PFSK-1 (cell line): ENCODE measurements around the gene GAREM1.

Experiments used
- FOXP2 ChIP-seq: optimal IDR thresholded peaks from 2 replicates; pipeline ENCODE3; 2011; ENCODE audit warnings: borderline replicate concordance, control low read depth, inconsistent platforms; ENCODE audit not compliant: insufficient read depth; ENCODE audit errors: extremely low read length, extremely low read depth
- POLR2AphosphoS5 ChIP-seq: IDR thresholded peaks from 2 replicates; pipeline ENCODE4 v1.6.1; 2012; ENCODE audit warnings: low read depth, mild to moderate bottlenecking, control low read depth, low read length, moderate library complexity
- REST ChIP-seq, 2 experiments: IDR thresholded peaks; 2 replicates each; pipeline versions ENCODE4 v1.6.1 to v1.8.0; 2011 to 2012; ENCODE audit warnings: low read depth in 2 of 2, low read length in 2 of 2, control low read depth in 1 of 2, inconsistent platforms in 1 of 2, mild to moderate bottlenecking in 1 of 2, moderate library complexity in 1 of 2; ENCODE audit not compliant: insufficient read depth in 1 of 2
- SIN3A ChIP-seq: IDR thresholded peaks from 2 replicates; pipeline ENCODE4 v1.6.1; 2012; ENCODE audit warnings: mild to moderate bottlenecking, low read length, moderate library complexity, borderline replicate concordance; ENCODE audit not compliant: insufficient read depth
- TAF1 ChIP-seq: IDR thresholded peaks from 2 replicates; pipeline ENCODE4 v1.6.1; 2012; ENCODE audit warnings: low read length, control low read depth, borderline replicate concordance; ENCODE audit not compliant: insufficient read depth

Gene GAREM1

GRCh38 chr18:32328974-32329373, 141.7 kb downstream of the GAREM1 start:
- TF ChIP-seq SIN3A: no peak
- TF ChIP-seq POLR2AphosphoS5: no peak
- no peak for TF ChIP-seq FOXP2
- no peak for TF ChIP-seq TAF1
- no peak for TF ChIP-seq REST (IDR thresholded peaks at IDR 0.05; ENCODE audit: insufficient read depth in 1 of 2, low read depth in 2 of 2, low read length in 2 of 2)

DNA sequence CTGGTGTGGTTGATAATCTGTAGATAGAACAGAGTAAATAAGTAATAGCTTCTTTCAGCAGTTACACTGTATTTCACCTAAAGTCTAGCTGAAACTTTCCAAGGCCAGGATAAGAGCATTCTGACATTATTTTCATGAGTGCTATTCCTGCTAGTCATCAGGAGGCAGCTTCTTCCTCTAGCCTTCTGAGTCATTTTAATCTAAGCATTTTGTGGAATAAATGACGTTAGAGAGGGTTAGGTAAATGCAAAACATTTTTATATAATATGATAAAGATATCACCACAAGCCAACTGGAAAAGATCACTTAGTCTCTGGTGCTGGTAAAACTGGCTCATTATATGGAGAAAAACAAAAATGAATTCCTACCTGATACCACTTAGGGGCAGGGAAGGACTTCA, 142.3 kb downstream of the GAREM1 start:
- no peak for TF ChIP-seq POLR2AphosphoS5
- no peak for TF ChIP-seq SIN3A
- TF ChIP-seq REST (IDR thresholded peaks at IDR 0.05; ENCODE audit: insufficient read depth in 1 of 2, low read depth in 2 of 2, low read length in 2 of 2): no peak
- no peak for TF ChIP-seq FOXP2
- TF ChIP-seq TAF1: no peak

- TF ChIP-seq FOXP2 (no peak), REST (IDR thresholded peaks at IDR 0.05; ENCODE audit: insufficient read depth in 1 of 2, low read depth in 2 of 2, low read length in 2 of 2) (no peak), POLR2AphosphoS5 (no peak), SIN3A (no peak), TAF1 (no peak)
These were observed 144.0 kb downstream of the GAREM1 start for GRCh38 chr18:32326450-32327308.

GRCh38 chr18:32324181-32324580, 146.5 kb downstream of the GAREM1 start:
- TF ChIP-seq TAF1 (no peak), SIN3A (no peak), FOXP2 (no peak), POLR2AphosphoS5 (no peak), REST (IDR thresholded peaks at IDR 0.05; ENCODE audit: insufficient read depth in 1 of 2, low read depth in 2 of 2, low read length in 2 of 2) (no peak)
